ENCODE measurements around the gene TYSND1. TPM values are rescaled to one million over a fixed set of nuclear protein-coding genes. Genes with fewer than 3 reads are reported as not detected.

Gene TYSND1
- total and polyA plus RNA-seq, 2 of the 13 experiments (the other 11 are each of a cell fraction or from before 2014, with no cell fraction given): 3.3 to 8.9 TPM

DNA sequence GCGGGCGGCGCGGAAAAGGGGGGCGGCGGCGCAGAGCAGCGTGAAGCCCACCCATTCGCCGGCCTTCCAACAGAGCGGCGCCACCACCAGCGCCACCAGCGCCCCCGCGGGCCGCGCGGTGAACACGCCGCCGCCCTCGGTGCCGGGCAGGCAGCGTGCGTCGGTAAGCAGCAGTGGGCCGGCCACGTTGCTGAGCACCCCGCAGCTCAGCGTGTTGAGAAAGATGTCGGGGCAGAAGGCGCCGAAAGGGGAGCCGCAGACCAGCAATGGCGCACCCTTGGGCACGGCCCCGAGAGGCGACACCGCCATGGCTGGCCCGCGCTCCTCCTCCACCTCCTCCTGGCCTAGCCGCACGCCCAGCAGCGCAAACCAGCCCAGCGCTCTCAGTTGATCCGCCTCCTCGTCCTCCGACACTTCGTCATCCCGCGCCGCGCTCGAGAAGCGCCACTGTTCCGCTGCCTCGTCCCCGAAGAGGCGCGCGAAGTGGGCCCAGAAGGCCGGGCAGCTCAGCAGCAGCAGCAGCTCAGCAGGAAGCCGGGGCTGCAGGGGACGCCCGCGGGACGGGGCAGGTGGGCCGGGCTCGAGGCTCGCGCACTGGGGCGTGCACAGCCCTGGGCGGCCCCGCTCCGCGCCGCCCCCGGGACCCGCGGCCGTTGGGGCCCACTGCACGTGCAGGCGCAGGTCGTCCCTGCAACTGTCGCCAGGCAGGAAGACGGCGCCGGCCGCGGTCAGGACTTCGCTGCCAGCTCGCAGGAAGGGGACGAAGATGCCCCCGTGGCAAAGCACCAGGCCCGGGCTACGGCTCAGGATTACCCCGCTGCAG lies 623 bp downstream of the TYSND1 start (continued):
- TF ChIP-seq PPARG (CRISPR knock-in tag; conservative IDR thresholded peaks at IDR 0.05) (0 out of 2 replicates have a peak, but pooled peaks have one; percentile 49), SOX13 (IDR thresholded peaks at IDR 0.05) (no peak), SOX13 (CRISPR knock-in tag; conservative IDR thresholded peaks at IDR 0.05 in 1 of 2, IDR thresholded peaks at IDR 0.05 in 1 of 2) (peak in 1 of 2 experiments; percentile 5; a peak in 1 of 4 replicates), RAD51 (IDR thresholded peaks at IDR 0.05; ENCODE audit: borderline replicate concordance) (no peak), KAT7 (CRISPR knock-in tag; IDR thresholded peaks at IDR 0.05; ENCODE audit: borderline replicate concordance) (peak; percentile 51; the same call in 1 of the 2 replicates), IRF2 (CRISPR knock-in tag; IDR thresholded peaks at IDR 0.05) (peak; percentile 47; the same call in 1 of the 2 replicates), ZNF446 (CRISPR knock-in tag; IDR thresholded peaks at IDR 0.05) (peak; percentile 66; the same call in 1 of the 2 replicates)
- TF ChIP-seq, protein P1, sequence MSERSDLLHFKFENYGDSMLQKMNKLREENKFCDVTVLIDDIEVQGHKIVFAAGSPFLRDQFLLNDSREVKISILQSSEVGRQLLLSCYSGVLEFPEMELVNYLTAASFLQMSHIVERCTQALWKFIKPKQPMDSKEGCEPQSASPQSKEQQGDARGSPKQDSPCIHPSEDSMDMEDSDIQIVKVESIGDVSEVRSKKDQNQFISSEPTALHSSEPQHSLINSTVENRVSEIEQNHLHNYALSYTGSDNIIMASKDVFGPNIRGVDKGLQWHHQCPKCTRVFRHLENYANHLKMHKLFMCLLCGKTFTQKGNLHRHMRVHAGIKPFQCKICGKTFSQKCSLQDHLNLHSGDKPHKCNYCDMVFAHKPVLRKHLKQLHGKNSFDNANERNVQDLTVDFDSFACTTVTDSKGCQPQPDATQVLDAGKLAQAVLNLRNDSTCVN (CRISPR knock-in tag; IDR thresholded peaks at IDR 0.05; ENCODE audit: borderline replicate concordance): no peak
- TF ChIP-seq, protein P2, sequence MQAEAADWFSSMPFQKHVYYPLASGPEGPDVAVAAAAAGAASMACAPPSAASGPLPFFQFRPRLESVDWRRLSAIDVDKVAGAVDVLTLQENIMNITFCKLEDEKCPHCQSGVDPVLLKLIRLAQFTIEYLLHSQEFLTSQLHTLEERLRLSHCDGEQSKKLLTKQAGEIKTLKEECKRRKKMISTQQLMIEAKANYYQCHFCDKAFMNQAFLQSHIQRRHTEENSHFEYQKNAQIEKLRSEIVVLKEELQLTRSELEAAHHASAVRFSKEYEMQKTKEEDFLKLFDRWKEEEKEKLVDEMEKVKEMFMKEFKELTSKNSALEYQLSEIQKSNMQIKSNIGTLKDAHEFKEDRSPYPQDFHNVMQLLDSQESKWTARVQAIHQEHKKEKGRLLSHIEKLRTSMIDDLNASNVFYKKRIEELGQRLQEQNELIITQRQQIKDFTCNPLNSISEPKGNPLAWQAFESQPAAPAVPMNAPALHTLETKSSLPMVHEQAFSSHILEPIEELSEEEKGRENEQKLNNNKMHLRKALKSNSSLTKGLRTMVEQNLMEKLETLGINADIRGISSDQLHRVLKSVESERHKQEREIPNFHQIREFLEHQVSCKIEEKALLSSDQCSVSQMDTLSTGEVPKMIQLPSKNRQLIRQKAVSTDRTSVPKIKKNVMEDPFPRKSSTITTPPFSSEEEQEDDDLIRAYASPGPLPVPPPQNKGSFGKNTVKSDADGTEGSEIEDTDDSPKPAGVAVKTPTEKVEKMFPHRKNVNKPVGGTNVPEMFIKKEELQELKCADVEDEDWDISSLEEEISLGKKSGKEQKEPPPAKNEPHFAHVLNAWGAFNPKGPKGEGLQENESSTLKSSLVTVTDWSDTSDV (CRISPR knock-in tag; IDR thresholded peaks at IDR 0.05): 0 out of 2 replicates have a peak, but pooled peaks have one; percentile 70
- TF ChIP-seq, protein P3, sequence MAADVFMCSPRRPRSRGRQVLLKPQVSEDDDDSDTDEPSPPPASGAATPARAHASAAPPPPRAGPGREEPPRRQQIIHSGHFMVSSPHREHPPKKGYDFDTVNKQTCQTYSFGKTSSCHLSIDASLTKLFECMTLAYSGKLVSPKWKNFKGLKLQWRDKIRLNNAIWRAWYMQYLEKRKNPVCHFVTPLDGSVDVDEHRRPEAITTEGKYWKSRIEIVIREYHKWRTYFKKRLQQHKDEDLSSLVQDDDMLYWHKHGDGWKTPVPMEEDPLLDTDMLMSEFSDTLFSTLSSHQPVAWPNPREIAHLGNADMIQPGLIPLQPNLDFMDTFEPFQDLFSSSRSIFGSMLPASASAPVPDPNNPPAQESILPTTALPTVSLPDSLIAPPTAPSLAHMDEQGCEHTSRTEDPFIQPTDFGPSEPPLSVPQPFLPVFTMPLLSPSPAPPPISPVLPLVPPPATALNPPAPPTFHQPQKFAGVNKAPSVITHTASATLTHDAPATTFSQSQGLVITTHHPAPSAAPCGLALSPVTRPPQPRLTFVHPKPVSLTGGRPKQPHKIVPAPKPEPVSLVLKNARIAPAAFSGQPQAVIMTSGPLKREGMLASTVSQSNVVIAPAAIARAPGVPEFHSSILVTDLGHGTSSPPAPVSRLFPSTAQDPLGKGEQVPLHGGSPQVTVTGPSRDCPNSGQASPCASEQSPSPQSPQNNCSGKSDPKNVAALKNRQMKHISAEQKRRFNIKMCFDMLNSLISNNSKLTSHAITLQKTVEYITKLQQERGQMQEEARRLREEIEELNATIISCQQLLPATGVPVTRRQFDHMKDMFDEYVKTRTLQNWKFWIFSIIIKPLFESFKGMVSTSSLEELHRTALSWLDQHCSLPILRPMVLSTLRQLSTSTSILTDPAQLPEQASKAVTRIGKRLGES (CRISPR knock-in tag; IDR thresholded peaks at IDR 0.05; ENCODE audit: borderline replicate concordance): no peak
- TF ChIP-seq, protein P4, sequence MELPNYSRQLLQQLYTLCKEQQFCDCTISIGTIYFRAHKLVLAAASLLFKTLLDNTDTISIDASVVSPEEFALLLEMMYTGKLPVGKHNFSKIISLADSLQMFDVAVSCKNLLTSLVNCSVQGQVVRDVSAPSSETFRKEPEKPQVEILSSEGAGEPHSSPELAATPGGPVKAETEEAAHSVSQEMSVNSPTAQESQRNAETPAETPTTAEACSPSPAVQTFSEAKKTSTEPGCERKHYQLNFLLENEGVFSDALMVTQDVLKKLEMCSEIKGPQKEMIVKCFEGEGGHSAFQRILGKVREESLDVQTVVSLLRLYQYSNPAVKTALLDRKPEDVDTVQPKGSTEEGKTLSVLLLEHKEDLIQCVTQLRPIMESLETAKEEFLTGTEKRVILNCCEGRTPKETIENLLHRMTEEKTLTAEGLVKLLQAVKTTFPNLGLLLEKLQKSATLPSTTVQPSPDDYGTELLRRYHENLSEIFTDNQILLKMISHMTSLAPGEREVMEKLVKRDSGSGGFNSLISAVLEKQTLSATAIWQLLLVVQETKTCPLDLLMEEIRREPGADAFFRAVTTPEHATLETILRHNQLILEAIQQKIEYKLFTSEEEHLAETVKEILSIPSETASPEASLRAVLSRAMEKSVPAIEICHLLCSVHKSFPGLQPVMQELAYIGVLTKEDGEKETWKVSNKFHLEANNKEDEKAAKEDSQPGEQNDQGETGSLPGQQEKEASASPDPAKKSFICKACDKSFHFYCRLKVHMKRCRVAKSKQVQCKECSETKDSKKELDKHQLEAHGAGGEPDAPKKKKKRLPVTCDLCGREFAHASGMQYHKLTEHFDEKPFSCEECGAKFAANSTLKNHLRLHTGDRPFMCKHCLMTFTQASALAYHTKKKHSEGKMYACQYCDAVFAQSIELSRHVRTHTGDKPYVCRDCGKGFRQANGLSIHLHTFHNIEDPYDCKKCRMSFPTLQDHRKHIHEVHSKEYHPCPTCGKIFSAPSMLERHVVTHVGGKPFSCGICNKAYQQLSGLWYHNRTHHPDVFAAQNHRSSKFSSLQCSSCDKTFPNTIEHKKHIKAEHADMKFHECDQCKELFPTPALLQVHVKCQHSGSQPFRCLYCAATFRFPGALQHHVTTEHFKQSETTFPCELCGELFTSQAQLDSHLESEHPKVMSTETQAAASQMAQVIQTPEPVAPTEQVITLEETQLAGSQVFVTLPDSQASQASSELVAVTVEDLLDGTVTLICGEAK (IDR thresholded peaks at IDR 0.05): no peak
- TF ChIP-seq, protein P4 (CRISPR knock-in tag; IDR thresholded peaks at IDR 0.05): peak; percentile 83; the same call in 1 of the 2 replicates

Data from HepG2 (cell line).